GM21786 (cell line): ENCODE data around the gene PCLO.
"Not testable (repeated sequence)": the region's sequence is repeated elsewhere in the genome, so short reads cannot be mapped to it uniquely, and the experiment has no call there.

Experiments
- ATAC-seq: cut with Tn5 transposase; IDR thresholded peaks from one replicate; pipeline ENCODE4 v1.9.1; 2021; ENCODE audit not compliant: unreplicated experiment

The PCLO gene

DNA sequence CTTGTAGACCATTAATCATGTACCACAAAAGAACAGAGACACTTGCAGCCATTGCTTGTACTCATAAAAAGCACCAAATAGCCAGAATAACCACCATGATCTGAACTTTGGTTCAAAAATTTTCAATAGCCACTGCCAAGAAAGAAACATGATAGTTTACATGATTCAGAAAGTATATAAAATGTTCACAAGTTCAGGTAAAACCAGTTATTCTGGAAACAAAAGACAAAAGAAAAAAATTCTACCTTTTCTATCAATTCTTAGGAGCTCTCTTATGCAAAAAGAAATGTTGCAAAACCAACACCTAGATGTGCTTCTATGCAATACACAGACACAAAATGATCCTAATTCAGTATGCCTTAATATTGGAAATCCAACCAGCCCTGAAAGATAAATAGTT is 108.7 kb downstream of the PCLO start:
- ATAC-seq, result no peak

GRCh38 chr7:83040484-83040883 is 122.2 kb downstream of the PCLO start:
- ATAC-seq, result no peak

GRCh38 chr7:83038787-83039186 is 123.9 kb downstream of the PCLO start:
- no peak for ATAC-seq

- ATAC-seq, result no peak
Measured at GRCh38 chr7:83036721-83037380, 125.8 kb downstream of the PCLO start.

DNA sequence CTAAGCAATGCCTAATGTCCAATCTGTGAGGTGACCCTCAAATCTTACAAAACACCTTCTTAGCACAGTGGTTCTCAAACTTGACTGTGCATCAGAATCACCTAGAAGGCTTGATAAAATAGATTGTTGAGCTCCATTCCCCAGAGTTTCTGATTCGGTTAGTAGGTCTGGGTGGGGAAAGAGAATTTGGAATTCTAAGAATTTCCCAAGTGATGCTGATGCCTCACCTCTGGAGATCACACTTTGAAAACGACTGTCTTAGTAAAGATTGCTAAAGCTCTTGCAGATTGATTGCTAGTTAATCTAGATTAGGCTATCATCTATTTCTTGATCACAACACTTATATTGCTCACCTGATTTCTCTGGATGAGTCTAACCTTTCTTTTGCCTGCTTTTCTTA is 126.6 kb downstream of the PCLO start:
- ATAC-seq, result no peak

DNA sequence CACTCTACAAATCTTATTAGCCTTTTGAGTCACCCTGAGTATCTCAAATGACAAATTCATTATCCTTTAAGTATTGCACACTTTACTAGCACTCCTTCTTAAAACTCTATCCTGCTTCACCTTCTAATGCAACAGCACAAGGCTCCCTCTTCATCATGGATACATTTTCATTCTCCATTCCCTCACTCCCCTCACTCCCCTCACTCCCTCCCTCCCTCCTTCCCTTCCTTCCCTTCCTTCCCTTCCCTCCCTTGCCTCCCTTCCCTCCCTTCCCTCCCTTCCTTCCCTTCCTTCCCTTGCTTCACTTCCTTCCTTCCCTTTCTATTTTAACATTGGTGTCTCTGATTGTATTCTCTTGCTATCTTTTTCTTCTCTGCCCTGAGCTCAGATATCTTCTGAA is 130.5 kb downstream of the PCLO start:
- ATAC-seq, result no peak

DNA sequence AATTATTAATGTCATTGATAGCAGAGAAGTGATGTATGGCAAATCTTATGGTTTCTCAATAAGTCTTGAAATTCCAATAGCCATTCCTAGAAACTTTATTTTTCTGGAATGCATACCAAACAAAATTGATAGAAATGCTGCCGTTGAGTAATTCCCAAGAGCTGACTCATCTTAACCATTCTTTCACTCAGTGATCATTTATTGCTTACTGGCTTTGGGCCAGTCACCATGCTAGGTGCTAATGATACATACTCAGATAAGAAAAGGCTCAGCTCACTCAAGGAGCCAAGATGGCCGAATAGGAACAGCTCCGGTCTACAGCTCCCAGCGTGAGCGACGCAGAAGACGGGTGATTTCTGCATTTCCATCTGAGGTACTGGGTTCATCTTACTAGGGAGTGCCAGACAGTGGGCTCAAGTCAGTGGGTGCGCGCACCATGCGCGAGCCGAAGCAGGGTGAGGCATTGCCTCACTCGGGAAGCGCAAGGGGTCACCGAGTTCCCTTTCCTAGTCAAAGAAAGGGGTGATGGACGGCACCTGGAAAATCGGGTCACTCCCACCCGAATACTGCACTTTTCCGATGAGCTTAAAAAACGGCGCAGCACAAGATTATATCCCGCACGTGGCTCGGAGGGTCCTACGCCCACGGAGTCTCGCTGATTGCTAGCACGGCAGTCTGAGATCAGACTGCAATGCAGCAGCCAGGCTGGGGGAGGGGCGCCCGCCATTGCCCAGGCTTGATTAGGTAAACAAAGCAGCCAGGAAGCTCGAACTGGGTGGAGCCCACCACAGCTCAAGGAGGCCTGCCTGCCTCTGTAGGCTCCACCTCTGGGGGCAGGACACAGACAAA is 138.6 kb downstream of the PCLO start:
- ATAC-seq, result not testable (repeated sequence)

- no peak for ATAC-seq
Measured at GRCh38 chr7:83021032-83021431, 141.7 kb downstream of the PCLO start.

DNA sequence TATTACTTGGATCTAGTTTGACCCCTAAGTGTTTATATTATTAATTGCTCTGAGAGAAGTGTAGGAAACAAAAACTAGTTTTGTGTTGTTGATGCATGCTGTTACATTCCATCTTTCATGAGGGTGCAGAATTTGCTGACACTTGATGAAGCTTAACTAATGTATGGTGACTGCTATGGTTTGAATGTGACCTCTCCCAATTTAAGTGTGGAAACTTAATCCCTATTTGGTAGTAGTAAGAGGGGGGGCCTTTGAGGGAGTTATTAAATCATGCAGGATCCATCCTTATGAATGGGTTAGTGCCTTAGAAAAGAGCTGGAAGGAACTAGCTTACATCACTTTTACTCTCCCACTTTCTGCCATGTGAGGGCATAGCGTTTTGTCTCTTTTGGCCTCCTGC is 142.5 kb downstream of the PCLO start:
- ATAC-seq, result no peak

DNA sequence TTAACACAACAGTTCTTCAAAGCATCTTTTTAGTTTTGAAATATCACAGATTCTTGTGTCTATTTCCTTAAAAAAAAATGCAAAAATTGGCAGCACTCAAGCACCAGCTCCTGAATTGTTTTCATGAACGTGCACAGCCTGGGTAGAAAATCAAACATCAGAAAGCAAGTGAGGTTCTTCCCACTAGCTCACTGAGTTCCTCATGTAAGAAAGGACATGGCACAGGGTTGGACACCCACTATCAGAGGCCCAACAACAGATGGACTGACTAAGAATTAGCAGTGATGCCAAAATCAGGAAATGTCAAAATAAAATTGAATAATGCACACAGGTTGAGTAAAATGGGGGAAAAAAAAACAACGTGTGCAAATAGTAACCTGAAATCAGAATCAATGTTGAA is 146.8 kb downstream of the PCLO start:
- ATAC-seq, result no peak

GRCh38 chr7:83014546-83014945 is 148.1 kb downstream of the PCLO start:
- ATAC-seq, result no peak

DNA sequence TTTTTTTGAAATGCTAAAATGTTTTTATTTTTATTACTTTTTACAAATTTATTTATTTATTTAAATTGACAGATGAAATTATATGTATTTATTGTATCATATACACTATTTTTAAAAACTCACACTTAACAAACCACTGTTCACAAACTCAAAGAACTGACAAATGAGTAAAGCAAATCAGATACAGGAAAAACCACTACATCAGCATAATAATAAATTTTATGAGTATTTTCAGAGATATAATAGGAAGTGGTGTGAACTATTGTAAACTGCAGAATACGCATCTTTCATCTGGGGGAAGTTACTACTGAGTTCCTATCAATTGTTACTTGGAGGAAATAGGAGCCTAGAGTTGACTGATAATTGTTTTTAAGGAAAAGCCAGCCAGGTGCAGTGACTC is 150.7 kb downstream of the PCLO start:
- no peak for ATAC-seq

DNA sequence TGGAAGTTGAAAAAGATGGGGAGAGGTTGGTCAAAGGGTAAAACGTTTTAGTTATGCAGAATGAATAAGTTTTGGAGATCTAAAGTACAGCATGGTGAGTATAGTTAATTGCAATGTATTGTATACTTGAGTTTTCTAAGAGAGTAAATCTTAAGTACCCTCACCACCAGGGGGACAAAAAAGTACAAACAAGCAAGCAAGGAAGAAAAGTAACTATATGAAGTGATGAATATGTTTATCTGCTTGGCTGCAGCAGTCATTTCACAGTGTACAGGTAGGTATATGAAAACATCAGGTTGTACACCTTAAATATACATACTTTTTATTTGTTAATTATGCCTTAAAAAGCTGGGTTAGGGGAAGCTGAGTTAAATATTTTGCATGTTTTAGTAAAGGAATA is 157.3 kb downstream of the PCLO start:
- no peak for ATAC-seq

- no peak for ATAC-seq
Measured at GRCh38 chr7:83001362-83002040, 161.2 kb downstream of the PCLO start.

- no peak for ATAC-seq
Measured at GRCh38 chr7:82998436-82998835, 164.2 kb downstream of the PCLO start.

DNA sequence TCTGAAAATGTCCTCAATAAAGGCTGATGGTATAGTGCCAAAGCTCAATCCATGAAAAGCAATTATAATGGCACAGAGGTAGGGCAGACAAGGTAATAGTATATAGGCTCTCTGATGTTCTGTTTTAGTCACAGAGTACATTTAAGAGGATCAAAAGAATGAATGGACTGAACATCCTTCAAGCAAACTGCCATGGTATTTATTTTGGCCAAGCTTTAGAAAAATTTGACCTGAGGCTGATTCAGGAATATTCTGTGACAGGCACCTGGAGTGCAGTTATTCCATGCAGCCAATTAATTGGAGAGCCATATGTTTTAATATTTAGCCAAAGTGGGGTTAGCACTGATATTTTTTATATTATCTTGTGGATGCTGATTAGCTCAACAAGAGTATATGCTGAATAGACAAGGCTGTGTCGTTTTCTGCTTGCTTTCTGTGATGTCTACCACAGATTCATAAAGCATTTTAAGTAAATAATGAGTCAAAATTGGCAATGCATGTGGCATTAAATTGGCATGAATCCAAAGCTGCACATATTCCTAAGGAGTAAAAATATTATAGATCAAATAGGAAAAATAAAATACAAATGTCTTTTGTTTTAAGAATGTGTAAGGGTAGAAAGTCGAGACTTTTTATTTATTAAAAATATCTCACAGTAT is 177.4 kb downstream of the PCLO start:
- ATAC-seq, result no peak

DNA sequence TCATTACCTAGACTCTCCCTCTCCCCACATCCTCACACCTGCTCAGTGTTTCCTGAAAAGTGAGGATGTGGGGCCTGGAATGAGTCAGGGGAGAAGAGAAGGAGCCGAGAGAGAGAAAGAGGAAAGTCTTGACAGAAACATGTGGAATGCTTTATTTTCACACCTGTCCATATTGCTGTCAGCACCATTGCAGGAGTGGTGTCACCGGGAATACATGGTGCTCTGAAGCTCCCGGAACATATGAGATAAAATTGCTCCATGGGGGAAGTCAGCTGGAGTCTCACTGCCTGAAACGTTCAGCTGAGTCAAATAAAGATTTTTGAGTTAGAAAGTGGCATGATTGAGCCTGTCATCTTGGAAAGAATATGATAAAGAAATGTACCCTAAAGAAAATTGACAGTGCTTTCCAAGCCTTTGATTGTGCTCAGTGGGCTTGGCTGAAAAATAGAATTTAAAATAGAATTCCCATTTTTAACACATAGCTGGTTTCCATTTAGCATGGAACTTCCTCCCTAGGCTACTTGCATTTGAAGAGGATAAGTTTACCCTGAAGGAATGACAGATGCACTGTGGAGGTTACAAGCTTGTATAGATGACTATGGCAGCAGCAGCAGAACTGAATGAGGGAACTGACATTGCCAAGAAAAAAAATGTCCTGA is 182.4 kb downstream of the PCLO start:
- ATAC-seq, result no peak

DNA sequence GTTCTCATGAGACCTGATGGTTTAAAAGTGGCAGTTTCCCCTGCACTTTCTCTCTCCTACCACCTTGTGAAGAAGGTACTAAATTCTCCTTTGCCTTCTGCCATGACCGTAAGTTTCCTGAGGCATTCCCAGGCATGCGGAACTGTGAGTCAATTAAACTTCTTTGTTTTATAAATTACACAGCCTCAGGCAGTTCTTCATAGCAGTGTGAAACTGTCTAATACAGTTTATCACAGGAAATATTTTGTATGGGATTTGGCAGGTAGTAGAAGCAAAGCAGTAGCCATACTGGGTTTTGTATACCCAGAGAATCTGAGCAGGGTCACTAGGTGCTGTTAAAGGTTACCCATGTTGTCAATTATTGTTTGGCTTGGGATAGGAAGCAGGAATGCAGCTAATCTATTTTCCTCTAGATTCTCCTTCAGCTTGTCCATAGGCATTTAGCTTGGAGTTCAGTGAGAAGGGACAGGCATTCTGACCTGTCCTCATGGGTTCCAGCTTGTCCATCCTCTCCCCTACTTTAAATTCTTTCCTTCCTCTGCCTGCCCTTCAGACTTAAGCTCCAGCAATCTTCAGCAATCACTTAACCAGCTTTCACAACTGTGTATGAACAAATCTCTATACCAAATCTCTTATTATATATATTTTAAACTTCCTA is 186.7 kb downstream of the PCLO start:
- ATAC-seq, result no peak

- no peak for ATAC-seq
Measured at GRCh38 chr7:82972135-82972534, 190.5 kb downstream of the PCLO start.
